HPDE6-E6E7 (cell line): ENCODE data around the gene S100A9.

Source experiments
- DNase-seq: peaks from one replicate; pipeline ENCODE4 v3.0.0; 2011; ENCODE audit warnings: missing footprints; ENCODE audit errors: extremely low spot score

The S100A9 gene

DNA sequence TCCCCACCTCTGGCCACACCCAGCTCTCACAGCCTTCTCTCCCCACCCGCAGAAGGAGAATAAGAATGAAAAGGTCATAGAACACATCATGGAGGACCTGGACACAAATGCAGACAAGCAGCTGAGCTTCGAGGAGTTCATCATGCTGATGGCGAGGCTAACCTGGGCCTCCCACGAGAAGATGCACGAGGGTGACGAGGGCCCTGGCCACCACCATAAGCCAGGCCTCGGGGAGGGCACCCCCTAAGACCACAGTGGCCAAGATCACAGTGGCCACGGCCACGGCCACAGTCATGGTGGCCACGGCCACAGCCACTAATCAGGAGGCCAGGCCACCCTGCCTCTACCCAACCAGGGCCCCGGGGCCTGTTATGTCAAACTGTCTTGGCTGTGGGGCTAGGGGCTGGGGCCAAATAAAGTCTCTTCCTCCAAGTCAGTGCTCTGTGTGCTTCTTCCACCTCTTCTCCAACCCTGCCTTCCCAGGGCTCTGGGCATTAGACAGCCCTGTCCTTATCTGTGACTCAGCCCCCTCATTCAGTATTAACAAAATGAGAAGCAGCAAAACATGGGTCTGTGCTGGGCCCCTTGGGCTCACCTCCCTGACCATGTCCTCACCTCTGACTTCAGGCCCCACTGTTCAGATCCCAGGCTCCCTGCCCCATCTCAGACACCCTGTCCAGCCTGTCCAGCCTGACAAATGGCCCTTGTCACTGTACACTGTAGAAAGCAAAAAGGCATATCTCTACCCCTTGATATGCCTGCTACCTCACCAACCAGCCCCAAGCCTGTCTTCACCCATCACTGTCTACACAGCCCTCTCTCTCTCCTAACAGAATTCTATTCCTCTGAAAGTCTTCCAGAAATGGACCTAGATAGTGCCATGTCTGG, 3.2 kb downstream of the S100A9 start:
- DNase-seq: no peak

DNA sequence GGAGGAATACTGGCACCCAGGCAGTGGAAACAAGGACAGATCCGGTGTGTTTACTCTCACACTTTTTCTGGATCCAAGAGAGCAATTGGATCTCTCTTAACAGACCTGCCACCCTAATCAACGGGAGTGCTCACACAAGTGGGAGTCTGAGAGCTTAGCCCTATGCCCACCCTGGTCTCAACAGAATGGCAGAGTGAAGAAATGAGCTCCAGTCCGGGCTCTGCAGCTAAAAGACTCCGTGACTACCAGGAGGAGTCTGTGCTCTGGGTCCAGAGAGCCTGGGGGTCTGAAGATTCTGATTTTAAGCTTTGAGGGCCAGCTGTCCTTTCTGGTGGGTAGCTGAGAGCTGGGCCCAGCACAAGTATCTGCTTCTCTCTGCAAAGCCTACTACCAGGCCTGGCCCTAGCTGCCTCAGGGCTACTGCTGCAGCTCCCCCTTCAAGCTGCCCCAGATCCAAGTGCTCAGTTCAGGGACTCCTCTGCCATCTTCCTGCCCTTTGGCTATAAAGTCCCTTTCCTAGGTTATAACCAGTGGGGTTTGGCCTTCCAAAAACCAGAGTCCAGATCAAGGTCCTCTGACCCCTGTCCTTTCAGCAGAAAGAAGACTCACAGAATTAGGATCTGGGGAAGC, 3.9 kb downstream of the S100A9 start:
- no peak for DNase-seq

DNA sequence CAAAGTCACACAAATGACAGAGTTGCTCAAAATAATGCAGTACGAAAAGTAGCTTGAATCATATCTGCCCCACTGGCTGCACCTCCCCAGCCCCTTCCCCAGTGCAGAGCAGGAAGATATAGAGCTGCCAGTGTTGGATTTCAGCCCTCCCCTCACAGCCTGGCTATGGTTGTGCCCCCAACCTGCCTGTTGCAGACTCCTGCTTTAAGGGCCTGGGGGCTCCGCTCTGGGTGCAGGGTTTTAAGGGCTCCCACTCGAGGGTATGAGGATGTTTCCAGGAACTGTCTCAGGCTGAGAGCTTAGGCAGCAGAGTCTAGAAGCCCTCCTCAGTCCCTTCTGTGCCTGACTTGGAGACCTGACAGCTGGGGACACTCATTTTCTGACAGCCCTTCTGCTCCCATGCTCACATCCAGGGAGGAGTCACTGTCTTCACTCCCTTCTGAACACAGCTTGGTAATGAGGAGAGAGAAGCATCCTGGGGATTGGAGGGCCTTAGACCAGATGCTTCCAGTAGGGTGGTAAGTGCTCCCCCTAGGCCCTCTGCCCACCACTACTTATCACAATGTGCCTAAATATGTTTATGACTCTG, 4.6 kb downstream of the S100A9 start:
- no peak for DNase-seq

DNA sequence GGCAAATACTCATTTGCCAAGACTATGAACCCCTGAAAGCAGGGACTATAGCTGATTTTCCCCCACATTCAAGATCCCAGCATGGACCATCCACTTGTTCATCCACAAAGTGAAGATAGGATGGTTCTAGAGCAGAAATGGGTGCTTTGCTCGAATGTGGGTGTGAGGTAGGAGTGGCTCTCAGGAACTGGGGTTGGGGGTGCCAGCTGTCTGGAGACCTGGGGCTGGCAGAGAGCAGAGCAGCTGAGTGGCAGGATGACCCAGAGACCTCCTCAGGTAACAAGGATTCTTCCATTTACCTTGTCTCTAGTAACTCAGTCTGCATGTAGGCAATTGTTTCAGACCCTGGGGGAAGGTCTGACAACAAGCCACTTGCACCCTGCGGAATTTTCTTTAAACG, 6.0 kb downstream of the S100A9 start:
- DNase-seq: no peak

DNA sequence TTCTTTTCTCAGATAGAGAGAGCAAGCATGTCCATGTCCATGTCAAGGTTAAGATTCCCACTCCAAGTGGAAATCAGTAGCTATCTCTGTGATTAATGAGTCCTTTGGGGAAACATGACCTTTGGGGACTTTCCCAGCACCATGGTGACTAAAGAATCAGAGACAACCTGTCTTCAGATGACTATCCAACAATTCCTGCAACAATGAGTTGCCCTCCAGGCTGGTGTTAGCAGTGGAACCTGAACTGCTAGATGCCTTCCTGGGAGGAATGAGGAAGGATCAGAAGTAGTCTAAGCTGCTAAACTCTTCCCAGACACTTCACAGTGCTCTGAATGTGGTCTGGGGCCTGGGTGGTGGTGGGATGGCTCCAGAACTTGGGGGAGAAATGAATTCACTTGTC, 6.5 kb downstream of the S100A9 start:
- no peak for DNase-seq

DNA sequence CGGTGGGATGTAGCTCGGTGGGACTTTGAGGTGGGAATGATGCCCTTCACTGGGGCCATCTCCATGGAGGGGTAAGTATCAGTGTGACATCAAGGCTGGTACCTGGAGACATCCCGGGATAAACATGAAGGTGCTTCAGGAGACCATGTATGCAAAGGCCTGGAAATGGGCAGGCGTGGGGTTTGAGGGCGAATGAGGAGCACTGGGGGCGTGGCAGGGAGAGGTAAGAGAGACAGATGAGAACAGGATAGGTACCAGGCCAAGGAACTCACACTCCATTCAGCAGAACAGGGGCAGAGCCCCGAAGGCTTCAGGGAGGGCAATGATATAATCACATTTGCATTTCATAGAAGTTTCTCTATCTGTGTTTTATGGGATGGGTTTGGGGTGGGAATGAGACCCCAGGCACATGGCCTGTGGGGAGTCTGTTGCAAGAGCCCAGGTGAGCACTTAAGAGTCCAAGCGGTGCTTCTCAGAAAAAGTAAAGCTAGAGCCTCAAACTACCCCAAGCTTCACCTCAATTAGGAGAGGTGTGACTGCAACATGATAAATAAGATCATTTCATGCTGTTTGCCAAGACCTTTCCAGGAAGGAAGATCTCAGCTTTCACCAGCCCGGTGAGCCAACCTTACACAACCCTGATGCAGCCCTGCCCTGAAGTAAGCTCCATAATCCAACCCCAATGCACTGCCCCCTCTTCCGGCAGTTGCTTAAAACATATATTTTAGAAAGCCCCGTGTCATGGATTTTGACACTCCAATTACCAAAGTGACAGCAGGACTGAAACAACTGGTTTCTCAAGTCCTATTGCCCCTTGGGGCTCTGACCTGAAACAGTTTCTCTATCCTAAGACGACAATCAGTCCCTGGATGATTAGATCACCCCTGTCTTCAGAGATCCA, 7.4 kb downstream of the S100A9 start:
- DNase-seq: peak; percentile 66

DNA sequence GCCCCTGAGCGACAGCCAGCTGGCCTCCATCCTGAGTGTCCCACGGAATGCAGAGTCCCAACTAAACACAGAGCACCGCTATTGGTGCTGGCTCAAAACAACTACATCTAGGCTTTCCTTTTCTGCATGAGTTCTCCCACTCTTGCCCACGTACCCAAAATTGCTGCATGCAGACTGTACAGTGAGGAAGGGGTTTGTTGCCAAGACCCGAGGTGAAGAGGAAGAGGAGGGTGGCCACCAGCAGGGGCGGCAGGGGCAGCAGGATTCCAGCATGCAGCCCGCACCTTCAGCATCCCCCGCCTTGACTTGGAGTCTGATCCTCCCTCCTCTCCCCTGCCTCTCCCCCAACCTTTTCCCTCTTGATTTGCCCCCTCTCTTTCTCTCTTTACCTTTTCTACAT, 8.0 kb downstream of the S100A9 start:
- DNase-seq: no peak

DNA sequence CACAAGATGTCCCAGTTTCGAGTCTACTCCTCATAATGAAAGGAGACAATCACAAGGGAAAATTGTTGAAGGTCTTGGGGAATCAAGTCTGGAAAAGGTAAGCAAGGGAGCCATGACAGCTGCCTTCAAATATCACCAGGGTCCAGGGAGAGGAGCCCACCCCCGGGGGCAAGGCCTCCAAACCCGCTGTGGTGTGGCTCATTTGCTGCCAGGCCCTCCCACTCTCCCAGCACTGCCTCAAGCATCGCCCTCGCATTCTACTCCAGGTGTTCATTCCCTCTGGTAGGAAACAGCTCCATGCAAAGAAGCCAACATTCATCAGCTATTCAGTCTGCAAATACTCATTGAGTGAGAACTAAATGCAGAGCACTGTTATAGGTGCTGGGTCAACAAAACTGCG, 8.6 kb downstream of the S100A9 start:
- DNase-seq: no peak

DNA sequence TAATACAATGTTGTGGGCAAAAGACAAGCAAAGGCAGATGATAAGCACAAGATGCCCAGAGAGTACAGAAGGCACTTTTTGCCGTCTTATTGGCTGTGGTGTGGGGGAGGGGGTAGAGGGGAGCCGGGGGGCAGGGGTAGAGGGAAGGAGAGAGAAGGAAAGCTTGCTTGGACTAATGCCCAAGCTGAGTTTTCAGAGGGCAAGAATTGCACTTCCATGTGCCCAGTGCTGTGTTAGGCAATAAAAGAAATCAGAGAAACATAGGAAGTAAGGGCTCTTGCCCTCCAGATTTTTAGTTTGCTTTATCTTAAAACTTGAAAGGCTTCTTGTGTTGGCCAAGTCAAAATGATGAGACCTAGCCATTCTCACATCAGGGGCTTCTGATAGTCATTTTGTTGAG, 9.4 kb downstream of the S100A9 start:
- DNase-seq: no peak

DNA sequence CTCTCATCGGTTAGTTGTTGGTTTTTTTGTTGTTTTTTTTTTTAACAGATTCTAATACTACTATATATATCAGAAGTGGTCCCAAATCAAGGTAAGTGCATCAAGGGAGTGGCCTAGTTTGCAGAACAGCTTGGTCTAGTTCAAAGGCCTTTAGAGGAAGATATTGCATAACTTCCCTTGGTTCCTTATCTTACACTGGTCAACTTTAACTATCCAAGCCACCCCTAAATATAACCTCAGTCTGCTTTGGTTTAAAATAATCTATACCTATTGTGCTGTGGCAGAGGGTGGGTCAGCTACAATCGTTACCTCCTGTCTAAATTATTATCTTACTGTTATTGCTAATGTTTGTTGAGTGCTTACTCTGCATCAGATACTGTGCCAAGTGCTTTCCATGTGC, 10.8 kb downstream of the S100A9 start:
- DNase-seq: no peak

DNA sequence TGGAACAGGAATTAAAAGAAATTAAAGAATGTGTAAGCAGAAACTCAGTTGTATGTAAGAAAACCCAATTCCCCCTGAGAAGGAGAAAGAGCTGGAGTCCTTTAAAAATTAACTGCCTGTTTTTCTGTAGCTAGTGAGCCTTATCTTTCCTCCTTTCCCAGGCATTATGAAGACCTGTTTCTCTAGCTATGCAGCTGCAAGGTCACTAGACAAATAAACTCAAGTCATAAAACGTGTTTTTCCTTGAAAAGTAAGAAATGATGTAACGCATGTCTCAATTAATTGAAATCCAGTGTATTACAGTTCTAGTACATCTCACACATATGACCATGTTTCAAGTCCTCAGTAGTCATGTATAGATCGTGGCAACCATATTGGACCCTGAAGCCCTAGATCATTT, 12.5 kb downstream of the S100A9 start:
- no peak for DNase-seq

DNA sequence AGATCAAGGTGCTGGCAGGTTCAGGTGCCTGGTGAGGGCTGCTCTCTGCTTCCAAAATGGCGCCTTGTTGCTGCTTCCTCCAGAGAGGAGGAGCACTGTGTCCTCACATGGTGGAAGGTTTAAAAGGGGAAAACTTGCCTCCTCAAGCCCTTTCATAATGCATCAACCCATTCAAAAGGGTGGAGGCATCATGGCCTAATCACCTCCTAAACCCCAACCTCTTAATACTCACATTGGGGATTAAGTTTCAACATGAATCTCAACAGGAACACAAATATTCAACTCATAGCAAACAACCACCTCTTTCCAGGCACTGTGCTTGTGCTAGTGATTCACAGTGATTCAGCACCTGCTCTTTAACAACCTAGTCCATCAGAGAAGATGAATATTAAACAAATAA, 13.6 kb downstream of the S100A9 start:
- no peak for DNase-seq

DNA sequence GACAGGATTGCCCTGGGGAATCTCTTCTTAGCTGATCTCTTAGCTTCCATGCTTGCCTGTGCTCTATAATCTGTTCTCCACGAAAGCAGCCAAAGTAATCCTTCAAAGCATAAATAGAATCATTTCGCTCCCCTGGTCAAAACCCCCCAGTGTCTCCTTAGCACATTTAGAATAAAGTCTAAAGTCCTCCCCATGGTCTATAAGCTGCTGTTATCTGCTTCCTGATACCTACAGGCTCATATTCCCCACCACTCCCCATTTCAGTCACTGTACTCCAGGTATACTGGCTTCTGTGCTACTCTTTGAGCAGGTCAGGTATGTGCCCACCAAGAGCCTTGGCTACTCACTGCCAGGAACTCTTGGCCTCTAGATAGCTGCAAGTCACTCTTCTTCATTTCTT, 14.9 kb downstream of the S100A9 start:
- DNase-seq: no peak

DNA sequence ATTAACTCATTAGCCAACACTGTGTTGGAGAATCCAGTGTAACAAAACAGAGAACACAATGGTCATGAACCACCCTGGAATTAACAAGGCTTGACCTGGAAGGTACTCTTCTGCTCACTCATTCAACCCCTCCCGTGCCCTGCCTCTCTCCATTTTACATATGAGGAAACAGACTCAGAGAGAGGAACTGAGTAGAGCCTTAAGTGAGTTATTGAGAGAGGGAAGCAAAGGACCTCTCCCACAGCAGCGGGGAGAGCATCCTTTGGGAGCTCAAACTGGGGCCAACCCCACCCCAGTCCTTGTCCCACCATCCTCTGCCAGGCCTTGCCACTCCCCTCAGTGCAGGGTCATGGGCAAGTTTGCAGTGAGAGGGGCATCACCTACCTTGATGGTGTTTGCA, 16.4 kb downstream of the S100A9 start:
- no peak for DNase-seq

DNA sequence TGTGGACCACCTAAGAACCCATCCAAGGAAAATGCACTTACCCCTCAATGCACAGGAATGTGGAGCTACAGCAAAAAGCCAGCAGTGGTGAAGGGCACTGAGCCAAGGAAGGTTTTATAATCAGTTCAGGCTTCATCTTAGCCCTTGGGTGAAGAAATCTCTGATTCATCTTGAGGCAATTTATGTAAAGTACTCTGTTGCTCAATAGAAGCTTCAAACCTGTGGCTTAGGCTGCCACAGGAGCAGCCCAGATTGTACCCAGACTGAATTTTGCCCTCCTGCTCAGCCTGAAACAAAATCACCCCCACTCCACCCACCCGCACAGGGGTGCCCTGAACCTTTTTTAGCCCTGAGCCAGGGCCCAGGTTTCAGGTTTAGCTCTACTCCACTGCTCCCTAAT, 17.9 kb downstream of the S100A9 start, which contains the start of gene S100A12:
S100A12 (minus strand) TSS at position 111 of the 400 bp plus-strand sequence. CDS start 1,029 bp downstream, outside the sequence.
- DNase-seq: peak; percentile 76

DNA sequence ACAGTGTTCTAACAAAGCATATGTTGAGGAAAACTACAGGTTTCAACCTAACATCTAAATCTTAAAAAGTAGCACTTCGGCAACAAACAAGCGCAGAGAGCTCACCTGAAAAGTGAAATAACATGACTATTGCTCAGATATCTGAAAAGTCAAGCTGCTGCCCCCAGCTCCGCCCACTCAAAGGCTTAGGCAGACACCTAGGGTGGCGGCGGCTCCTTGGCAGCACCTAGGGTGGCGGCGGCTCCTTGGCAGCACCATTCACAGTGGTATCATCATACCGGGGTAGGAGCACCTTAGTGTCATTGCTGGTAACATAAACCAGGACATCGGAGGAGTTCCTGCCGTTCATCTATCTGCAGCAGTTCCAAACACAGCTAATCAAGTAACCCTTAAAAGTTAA, 21.9 kb downstream of the S100A9 start:
- no peak for DNase-seq

DNA sequence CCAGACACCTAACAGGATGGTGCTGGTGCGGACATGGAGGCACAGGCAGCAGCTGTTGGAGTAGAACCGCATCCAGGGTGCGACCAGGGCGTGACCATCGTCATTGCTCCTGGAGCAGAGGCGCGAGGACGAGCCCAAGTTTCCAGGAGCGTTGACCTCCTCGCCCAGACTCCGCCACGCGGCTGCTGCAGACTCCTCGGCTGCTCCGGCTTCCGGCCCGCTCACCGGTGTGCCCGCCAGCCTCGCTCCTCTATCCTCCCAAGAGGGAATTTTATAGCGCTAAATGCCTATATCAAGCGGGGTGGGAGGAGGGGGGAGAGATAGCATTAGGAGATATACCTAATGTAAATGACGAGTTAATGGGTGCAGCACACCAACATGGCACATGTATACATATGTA, 23.1 kb downstream of the S100A9 start:
- no peak for DNase-seq

DNA sequence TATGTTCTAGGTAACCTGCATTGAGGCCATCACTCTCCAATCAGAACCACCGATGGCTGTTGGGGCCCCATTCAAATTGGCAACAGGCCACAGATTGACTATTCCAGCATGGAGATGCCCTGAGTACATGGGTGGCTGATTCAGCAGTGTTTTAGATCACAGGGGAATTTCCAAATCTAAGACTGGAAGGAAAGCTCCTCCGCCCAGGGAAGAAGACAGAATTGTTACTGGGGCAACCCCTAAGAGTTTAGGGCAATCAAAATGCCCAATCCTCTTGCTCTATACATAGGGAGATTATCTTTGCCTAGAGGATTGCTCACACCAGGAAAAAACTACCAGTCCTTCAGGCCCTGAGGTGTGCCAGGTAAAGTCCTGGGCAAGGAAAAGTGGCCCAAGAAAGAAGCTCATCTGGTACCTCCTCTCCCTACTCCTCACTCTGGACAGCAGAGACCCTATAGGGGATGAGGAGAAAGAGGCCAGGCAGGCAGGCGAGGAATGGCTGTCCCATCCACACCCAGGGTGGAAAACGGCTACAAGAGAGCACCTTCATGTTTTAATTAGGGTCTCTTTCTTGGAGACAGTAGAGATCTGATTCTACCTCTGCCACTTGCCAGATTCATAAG, 27.4 kb downstream of the S100A9 start:
- no peak for DNase-seq

DNA sequence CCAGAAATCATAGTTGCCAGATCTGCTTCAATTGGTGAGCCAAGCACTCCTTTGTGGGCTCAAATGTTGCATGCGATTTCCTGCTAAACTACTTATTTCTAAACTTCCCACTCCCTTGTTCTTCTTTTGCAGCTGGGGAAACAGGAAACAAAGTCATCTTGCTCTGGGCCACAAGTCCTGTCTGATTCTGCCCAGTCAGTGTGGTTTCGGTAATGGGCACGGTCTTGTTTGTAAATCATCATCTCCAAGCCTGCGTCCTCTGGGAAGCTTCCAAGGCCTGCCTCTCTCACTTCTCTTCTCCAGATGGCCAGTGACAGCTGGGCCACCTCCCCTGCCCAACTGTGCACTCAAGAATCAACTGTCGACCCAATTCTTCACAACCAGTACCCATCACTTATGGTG, 28.8 kb downstream of the S100A9 start:
- no peak for DNase-seq

DNA sequence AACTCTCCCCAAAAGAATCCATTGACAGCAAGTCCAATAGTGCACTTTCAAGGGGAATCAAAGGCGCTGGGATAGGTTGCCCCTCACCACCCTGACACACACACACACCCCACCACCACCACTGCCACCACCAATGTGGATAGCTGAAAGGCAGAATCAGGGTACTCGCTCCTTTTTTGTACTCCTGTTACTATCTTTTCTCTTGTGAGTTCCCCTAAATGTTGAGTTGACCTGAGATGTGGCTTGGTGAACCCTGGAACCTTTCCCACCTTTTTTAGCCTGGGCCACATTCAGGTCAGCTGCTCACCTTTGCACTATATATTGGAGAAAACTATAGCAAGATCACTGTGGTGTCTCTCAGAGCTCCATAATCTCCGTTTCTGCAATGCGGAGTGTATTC, 29.3 kb downstream of the S100A9 start:
- DNase-seq: no peak

DNA sequence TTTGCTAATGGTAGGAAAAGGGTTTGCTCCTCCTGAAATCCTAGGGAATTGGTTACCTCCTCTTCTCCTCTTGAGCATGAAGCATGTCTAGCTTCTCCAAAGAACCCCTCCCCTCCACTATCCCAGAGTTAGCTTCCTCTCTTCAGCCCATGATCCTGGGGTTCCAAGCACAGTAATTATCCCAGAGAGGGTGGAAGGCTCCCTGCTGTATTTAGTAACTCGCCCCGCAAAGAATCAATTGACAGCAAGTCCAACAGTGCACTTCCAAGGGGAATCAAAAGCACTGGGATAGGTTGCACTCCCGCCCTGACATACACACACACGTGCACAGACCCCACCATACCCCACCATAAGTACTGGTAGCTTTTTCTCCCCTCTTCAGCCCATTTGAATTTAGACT, 30.1 kb downstream of the S100A9 start:
- no peak for DNase-seq
